GM12801 (cell line): Measurements from ENCODE around the gene CAMK4.

ENCODE experiments used
- CTCF ChIP-seq: IDR thresholded peaks from one replicate; pipeline ENCODE4 v1.5.1; 2011; ENCODE audit warnings: control low read depth; ENCODE audit not compliant: insufficient read length; ENCODE audit errors: extremely low read depth

CAMK4 gene

GRCh38 chr5:111372799-111373198 is 148.6 kb downstream of the CAMK4 start:
- no peak for TF ChIP-seq CTCF

GRCh38 chr5:111374380-111374779 is 150.2 kb downstream of the CAMK4 start:
- no peak for TF ChIP-seq CTCF

GRCh38 chr5:111375645-111376044 is 151.5 kb downstream of the CAMK4 start:
- no peak for TF ChIP-seq CTCF

GRCh38 chr5:111377306-111377705 is 153.1 kb downstream of the CAMK4 start:
- no peak for TF ChIP-seq CTCF

GRCh38 chr5:111379391-111379816 is 155.2 kb downstream of the CAMK4 start:
- no peak for TF ChIP-seq CTCF

GRCh38 chr5:111383288-111383970 is 159.2 kb downstream of the CAMK4 start:
- TF ChIP-seq CTCF = no peak

GRCh38 chr5:111384220-111384619 is 160.0 kb downstream of the CAMK4 start:
- no peak for TF ChIP-seq CTCF

- TF ChIP-seq CTCF = no peak
Observed at GRCh38 chr5:111385051-111385450, 160.9 kb downstream of the CAMK4 start.
